ENCODE measurements around the gene PPP2R5C.
"Not testable (repeated sequence)": the region's sequence is repeated elsewhere in the genome, so short reads cannot be mapped to it uniquely, and the experiment has no call there.

Gene PPP2R5C

DNA sequence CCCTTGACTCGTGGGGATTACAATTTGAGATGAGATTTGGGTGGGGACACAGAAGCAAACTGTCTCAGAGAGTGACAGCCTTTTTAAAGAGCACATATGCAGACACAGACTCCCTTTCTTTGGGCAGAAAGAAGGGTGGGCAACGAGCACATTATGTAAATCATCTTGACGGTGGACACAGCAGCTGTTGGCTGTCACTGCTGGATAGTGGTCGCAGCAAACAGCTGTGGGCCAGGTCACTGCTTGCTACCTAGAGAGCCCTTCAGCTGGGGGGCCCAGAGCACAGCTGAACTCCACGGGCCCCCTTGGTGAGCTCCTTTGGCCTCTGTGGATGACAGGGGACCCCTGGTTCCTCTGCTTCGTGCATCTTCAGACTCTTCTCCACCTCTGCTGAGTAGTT, 23.1 kb downstream of the PPP2R5C start:
- no peak for DNase-seq

DNA sequence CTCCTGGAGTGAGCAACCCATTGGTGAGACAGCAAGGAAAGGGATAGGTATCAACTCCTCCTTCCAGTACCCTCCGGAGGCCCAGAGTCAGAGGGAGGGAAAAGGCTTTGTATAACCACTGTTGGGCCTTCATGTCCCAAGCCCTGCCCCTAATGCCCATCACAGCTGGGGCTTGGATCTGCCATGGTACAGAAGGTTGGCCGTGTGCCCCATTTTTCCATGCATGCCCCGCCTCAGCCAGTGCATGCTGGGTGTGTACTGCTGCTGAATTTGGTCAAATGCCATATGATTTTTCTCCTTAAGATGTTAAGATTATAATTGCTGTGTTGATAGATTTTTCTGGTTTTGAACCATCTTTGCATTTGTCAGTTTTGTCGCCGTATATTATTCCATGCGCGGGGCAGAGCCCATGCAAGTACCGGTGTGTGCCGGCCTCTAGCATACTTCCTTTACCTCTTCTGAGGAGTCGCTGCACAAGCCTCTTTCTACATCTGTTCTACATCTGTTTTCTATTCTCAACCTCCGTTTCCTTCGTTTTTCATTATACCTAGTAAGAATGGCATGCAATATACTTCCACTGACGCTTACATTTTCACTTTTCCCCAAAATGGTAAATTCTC, 26.6 kb downstream of the PPP2R5C start:
- DNase-seq: no peak

GRCh38 chr14:101789222-101789621, 27.7 kb downstream of the PPP2R5C start:
- DNase-seq: no peak

- no peak for DNase-seq
Measured at GRCh38 chr14:101790232-101790631, 28.7 kb downstream of the PPP2R5C start.

GRCh38 chr14:101791919-101792572, 30.5 kb downstream of the PPP2R5C start:
- no peak for DNase-seq

DNA sequence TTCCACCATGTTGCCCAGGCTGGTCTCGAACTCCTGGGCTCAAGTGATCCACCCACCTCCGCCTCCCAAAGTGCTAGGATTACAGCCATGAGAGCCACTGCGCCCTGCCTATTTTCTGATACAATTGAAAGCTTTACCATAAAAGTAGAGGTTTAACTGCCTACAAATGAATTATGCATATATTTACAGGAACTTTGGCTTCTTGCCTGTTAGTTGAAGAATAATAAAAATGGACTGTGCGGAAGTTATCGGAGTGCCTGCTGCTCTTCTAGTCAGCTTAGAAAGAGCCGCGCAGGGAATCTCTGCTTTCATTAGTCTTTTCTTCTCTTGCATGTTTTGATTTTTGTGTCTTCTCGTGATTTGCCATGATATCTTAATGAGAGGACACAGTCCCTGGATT, 34.5 kb downstream of the PPP2R5C start:
- no peak for DNase-seq

DNA sequence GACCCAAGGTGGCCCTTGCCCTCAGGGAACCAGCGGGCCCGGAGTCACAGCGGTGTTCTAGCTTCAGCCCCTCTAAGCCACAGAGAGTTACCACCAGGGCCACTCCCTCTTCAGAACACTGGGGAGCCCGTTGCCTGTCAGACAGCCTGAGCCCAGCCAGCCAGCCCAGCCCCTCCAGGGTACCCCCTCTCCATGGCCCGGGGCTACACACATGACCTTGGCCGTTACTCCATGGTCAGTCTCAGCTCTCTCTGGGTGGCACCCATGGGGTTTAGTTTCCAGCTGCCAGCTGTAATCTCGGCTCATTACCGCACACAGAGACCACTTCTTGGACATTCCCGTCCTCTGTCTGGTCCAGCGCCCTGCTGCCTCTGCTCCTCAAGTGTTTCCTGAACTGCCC, 35.0 kb downstream of the PPP2R5C start:
- no peak for DNase-seq

- DNase-seq: no peak
Measured at GRCh38 chr14:101797856-101798255, 36.3 kb downstream of the PPP2R5C start.

DNA sequence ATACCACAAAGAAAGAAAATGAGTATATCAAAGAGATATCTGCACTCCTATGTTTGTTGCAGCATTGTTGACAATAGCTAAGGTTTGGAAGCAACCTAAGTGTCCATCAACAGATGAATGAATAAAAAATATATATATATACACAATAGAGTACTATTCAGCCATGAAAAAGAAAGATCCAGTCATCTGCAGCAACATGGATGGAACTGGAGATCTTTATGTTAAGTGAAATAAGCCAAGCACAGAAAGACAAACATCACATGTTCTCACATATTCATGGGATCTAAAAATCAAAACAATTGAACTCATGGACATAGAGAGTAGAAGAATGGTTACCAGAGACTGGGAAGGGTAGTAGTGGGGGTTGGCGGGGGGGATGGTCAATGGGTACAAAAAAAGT, 42.9 kb downstream of the PPP2R5C start:
- DNase-seq: not testable (repeated sequence)

DNA sequence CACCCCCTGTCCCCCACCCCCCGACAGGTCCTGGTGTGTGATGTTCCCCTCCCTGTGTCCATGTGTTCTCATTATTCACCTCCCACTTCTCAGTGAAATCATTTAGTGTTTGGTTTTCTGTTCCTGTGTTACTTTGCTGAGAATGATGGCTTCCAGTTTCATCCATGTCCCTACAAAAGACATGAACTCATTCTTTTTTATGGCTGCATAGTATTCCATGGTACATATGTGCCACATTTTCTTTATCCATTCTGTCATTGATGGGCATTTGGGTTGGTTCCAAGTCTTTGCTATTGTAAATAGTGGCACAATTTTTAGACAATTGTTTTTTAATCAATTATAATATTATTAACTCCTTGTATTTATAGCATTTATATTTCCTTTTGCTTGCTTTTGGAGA, 44.7 kb downstream of the PPP2R5C start:
- not testable (repeated sequence) for DNase-seq

GRCh38 chr14:101808020-101808641, 46.6 kb downstream of the PPP2R5C start:
- DNase-seq: no peak

DNA sequence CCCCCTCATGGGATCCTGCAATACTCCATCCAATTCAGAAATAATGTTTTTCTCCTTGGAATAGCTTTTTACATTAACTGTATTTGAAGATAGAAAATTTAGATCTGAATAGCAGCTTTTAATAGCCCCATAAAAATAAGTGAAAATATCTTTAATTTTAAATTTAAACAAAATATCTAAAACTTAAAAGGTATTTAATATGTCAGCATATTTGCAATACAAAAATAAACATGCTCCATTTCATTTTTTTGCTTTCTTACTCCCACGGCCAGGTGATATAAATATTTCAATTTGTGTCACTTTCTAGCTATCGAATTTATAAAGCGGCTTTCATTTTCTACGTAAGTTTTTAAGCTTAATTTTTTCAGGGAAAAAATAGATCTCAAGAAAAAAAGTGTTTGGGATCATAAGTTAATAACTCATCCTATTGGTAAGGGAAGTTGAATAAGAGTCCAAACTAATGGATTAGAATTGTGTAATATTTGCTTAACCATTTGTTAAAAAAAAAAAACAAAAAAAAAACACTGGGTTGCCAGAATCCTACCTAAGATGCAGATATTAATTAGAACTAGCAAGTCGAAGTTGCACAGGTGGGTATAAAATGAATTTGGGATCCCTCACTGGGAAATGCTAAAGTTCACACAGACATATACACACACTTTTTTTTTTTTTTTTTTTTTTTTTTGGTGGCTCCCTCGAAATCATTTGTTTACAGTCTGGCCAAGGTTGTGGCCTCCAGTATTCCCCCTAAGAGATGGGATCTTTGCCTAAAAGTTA, 47.6 kb downstream of the PPP2R5C start:
- no peak for DNase-seq

GRCh38 chr14:101809671-101810514, 48.4 kb downstream of the PPP2R5C start:
- DNase-seq: no peak

GRCh38 chr14:101810897-101811621, 49.5 kb downstream of the PPP2R5C start:
- DNase-seq: no peak

- DNase-seq: no peak
Measured at GRCh38 chr14:101812071-101812470, 50.6 kb downstream of the PPP2R5C start.

GRCh38 chr14:101813171-101813759, 51.8 kb downstream of the PPP2R5C start:
- no peak for DNase-seq

DNA sequence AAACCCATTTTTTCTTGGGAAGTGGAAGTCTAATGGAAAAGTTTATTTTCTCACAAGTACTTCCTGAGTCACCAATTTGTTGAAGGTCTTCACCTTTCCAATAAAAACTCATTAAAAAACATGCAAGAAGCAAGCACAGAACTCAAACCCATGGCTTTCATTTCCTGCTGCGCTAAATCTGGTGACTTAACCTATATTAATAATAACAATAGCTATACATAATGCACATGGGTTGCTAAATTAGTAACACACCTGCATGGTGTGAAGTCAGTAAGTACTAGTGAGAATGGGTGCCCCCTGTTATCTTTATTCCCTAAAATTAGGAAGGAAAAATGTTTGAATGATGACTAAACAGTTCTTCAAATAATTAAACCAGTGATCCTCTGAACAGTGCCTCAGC, 52.3 kb downstream of the PPP2R5C start:
- no peak for DNase-seq

GRCh38 chr14:101814934-101815333, 53.4 kb downstream of the PPP2R5C start:
- no peak for DNase-seq

GRCh38 chr14:101815994-101816393, 54.5 kb downstream of the PPP2R5C start:
- DNase-seq: no peak

GRCh38 chr14:101817501-101818001, 56.0 kb downstream of the PPP2R5C start:
- DNase-seq: no peak

DNA sequence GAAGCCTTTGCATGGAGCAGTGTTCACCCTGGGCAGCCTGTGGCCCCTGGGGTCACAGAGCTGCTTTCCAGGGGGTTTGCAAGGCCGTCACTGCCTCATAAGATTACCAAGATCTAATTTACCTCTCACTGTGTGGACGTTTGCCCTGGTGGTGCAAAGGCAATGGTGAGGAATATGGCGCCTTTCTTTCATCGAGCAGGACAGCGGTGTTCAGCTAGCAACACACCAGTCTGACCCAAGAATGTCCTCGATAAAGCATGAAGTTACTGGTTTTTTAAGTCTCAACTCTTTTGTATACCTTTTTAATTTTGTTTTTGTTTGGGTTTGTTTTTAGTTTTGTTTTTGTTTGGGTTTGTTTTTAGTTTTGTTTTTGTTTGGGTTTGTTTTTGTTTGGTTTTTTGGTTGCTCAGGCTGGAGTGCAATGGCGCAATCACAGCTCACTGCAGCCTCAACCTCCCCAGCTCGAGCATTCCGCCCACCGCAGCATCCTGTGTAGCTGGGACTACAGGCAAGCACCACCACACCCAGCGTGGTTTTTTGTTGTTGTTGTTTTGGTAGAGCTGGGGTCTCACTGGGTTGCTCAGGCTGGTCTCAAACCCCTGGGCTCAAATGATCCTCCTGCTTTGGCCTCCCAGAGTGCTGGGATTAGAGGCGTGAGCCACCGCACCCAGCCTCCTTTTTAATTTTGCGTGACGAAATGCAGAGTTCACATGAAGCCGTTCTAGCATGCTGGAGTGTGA, 57.9 kb downstream of the PPP2R5C start:
- DNase-seq: no peak
